ENCODE results near the gene SORCS3.

DNA sequence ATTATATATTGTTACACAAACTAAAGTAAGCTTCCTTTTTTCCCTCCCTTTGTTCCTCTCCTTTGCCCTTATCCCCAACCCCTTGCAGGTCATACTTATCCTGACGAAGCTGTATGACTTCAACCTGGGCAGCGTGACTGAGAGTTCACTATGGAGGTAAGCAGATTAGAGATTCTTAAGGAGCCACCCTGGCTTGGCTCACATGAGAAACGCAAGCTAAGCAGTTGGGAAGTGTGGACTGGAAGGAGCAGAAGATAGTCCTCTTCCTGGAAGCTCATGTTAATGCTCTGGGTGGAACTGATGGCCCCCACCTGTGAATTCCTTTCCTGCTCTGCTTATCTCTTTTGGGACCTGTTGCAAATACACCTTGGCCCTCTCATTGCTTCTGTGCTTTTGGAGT, 201.6 kb downstream of the SORCS3 start:
- TF ChIP-seq POLR2A (IDR thresholded peaks at IDR 0.05): no peak
- TF ChIP-seq, protein P1, sequence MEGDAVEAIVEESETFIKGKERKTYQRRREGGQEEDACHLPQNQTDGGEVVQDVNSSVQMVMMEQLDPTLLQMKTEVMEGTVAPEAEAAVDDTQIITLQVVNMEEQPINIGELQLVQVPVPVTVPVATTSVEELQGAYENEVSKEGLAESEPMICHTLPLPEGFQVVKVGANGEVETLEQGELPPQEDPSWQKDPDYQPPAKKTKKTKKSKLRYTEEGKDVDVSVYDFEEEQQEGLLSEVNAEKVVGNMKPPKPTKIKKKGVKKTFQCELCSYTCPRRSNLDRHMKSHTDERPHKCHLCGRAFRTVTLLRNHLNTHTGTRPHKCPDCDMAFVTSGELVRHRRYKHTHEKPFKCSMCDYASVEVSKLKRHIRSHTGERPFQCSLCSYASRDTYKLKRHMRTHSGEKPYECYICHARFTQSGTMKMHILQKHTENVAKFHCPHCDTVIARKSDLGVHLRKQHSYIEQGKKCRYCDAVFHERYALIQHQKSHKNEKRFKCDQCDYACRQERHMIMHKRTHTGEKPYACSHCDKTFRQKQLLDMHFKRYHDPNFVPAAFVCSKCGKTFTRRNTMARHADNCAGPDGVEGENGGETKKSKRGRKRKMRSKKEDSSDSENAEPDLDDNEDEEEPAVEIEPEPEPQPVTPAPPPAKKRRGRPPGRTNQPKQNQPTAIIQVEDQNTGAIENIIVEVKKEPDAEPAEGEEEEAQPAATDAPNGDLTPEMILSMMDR (IDR thresholded peaks at IDR 0.05): no peak

Data from body of pancreas (tissue), 4 donors.